Smooth muscle cell (in vitro differentiated cells): Measurements from ENCODE around the gene ZSWIM6. TPM values are rescaled to one million over a fixed set of nuclear protein-coding genes. Genes with fewer than 3 reads are reported as not detected.

Experiments
- DNase-seq: peaks from one replicate; lab custom pipeline; 2025; ENCODE audit not compliant: unreplicated experiment; lab: John Stamatoyannopoulos, UW
- H2AFZ ChIP-seq: fragments of 200-600 bp; sonication (generic); 2 replicates; pipeline ENCODE4 v1.6.0; 2016; ENCODE audit warnings: antibody characterized with exemption, low read depth, mild to moderate bottlenecking
- H3F3A ChIP-seq: fragments of 200-600 bp; sonication (generic); 2 replicates; pipeline ENCODE4 v1.6.0; 2017; ENCODE audit warnings: antibody characterized with exemption, low read depth
- H3K27ac ChIP-seq: fragments of 200-600 bp; sonication (generic); 2 replicates; pipeline ENCODE4 v1.5.1; 2016; ENCODE audit warnings: low read depth, mild to moderate bottlenecking
- H3K27me3 ChIP-seq: fragments of 200-600 bp; sonication (generic); 2 replicates; pipeline ENCODE4 v1.6.1; 2016; ENCODE audit warnings: low read depth, mild to moderate bottlenecking
- H3K36me3 ChIP-seq: fragments of 200-600 bp; sonication (generic); 2 replicates; pipeline ENCODE4 v1.5.1; 2016; ENCODE audit warnings: low read depth
- H3K4me1 ChIP-seq: fragments of 200-600 bp; sonication (generic); 2 replicates; pipeline ENCODE4 v1.5.1; 2016; ENCODE audit warnings: low read depth
- H3K4me2 ChIP-seq: fragments of 200-600 bp; sonication (generic); 2 replicates; pipeline ENCODE4 v1.6.0; 2016; ENCODE audit warnings: mild to moderate bottlenecking
- H3K4me3 ChIP-seq: fragments of 200-600 bp; sonication (generic); 2 replicates; pipeline ENCODE4 v1.5.1; 2016; ENCODE audit warnings: mild to moderate bottlenecking
- H3K79me2 ChIP-seq: fragments of 200-600 bp; sonication (generic); 2 replicates; pipeline ENCODE4 v1.6.0; 2016; ENCODE audit warnings: low read depth, mild to moderate bottlenecking
- H3K9ac ChIP-seq: fragments of 200-600 bp; sonication (generic); 2 replicates; pipeline ENCODE4 v1.6.0; 2016; ENCODE audit warnings: low read depth
- H3K9me3 ChIP-seq: fragments of 200-600 bp; sonication (generic); replicated peaks from 2 replicates; pipeline ENCODE4 v1.5.1; 2016; ENCODE audit warnings: low read depth
- H4K20me1 ChIP-seq: fragments of 200-600 bp; sonication (generic); 2 replicates; pipeline ENCODE4 v1.6.0; 2016; ENCODE audit warnings: low read depth
- CTCF ChIP-seq: fragments of 200-600 bp; sonication (generic); IDR thresholded peaks from 2 replicates; pipeline ENCODE4 v1.5.1; 2017; ENCODE audit warnings: borderline replicate concordance, mild to moderate bottlenecking, antibody characterized with exemption; ENCODE audit not compliant: insufficient read depth, poor library complexity, severe bottlenecking
- WGBS: methylation state at CpG from one replicate; pipeline ENCODE4 v1.1.7; 2016; ENCODE audit warnings: low lambda C conversion rate; 5-methylcytosine and 5-hydroxymethylcytosine counted together
- polyA plus RNA-seq: library from polyadenylated mRNA; unstranded; fragments of >200 nt; fragmentation: Nextera tagmentation; extraction: Ambion mirVana; gene quantifications from 2 replicates; pipeline ENCODE4 v1.2.1, GENCODE V29; 2016
- total RNA-seq: library from RNA; depleted of rRNA; stranded (reverse); fragments of >200 nt; gene quantifications from 2 replicates; pipeline ENCODE4 v1.2.3, GENCODE V29; 2014

ZSWIM6 gene
- total and polyA plus RNA-seq, 2 experiments from 2014 or later = 9.1 to 25.5 TPM

DNA sequence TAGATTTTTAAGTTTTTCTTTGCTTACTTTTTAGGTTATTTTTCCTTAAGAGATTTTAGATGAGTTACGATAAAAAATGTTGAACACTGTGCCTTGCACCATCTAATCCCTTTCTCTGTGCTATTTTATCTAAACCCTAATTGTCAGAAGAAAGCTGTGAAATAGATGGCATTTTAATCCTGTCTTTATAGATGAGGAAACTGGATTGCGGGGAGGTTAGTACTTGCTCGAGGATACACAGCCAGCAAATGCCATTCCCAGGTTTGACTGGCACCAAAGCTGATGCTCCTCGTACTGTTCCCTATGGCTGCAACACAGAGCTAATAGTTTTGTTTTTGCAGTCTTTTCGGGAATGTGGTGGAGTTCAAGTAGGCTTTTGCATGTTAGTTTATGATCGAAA lies 82.7 kb downstream of the ZSWIM6 start:
- H3K4me2 ChIP-seq = no peak overlapping the region
- no peak for DNase-seq
- TF ChIP-seq CTCF = no peak
- H3K36me3 ChIP-seq = no peaks in the 10 kb centered on the region
- H3K4me3 ChIP-seq = no peak overlapping the region
- H3K27me3 ChIP-seq = no peaks in the 10 kb centered on the region
- no peak overlapping the region for H2AFZ ChIP-seq
- 76% methylated on average over 6 of the region's 6 CpGs for WGBS
- no peaks in the 10 kb centered on the region for H3F3A ChIP-seq
- H3K79me2 ChIP-seq = peaks cover 97% of the 10 kb centered on the region
- H3K27ac ChIP-seq = no peak overlapping the region
- H3K4me1 ChIP-seq = peaks cover 26% of the 10 kb centered on the region
- no peaks in the 10 kb centered on the region for H3K9me3 ChIP-seq
- peaks cover 92% of the 10 kb centered on the region for H4K20me1 ChIP-seq
- no peak overlapping the region for H3K9ac ChIP-seq

DNA sequence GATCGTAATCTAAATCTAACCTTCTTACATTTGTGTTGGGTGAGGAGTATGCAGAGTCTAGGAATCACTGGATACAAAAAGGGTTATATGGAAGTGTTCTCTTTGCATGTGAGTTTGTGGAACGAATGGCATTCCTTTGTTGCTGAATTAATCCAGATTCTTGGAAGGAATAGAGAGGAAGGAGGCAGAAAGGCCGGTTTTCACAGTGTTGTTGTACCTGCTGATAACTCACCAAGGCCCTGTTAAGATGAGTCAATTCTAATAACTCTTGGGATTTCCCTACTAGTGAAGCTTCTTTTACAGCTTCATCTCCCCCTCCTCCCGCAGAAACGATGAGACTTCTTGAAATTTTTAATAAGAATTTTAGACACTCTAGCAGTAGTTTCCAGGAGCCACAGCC lies 84.0 kb downstream of the ZSWIM6 start:
- peak overlapping the region; percentile 63 for H3K27ac ChIP-seq
- no peaks in the 10 kb centered on the region for H3K27me3 ChIP-seq
- peak overlapping the region; percentile 57 for H3K4me2 ChIP-seq
- no peaks in the 10 kb centered on the region for H3K36me3 ChIP-seq
- H3K9ac ChIP-seq = peak overlapping the region; percentile 7
- H4K20me1 ChIP-seq = peaks cover 98% of the 10 kb centered on the region
- no peak overlapping the region for H2AFZ ChIP-seq
- peaks cover 99% of the 10 kb centered on the region for H3K79me2 ChIP-seq
- WGBS = 27% methylated on average over 5 of the region's 5 CpGs
- H3F3A ChIP-seq = no peaks in the 10 kb centered on the region
- no peaks in the 10 kb centered on the region for H3K9me3 ChIP-seq
- H3K4me1 ChIP-seq = peaks cover 26% of the 10 kb centered on the region
- H3K4me3 ChIP-seq = no peak overlapping the region
- no peak for TF ChIP-seq CTCF
- no peak for DNase-seq

DNA sequence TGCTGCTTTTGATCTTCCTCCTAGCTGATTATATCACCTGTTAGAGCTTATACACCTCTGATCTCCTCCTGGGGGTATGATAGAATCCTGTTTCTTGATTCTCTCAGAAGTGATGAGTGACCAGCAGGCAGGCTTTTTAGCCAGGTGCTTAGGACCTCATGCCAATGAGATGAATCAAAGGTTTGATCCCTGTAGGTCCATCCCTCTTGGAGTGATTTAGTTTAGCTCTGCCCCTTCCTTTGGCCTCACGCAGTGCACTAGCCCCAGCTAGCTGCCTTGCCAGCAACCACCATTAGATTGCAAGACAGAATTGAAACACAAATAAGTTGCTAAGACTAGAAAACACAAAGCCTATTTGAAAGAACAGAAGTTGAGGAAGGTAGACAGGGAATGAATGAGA lies 84.4 kb downstream of the ZSWIM6 start:
- H3K36me3 ChIP-seq = no peaks in the 10 kb centered on the region
- DNase-seq = no peak
- no peaks in the 10 kb centered on the region for H3K27me3 ChIP-seq
- H3K4me2 ChIP-seq = peak overlapping the region; percentile 57
- H3K4me3 ChIP-seq = no peak overlapping the region
- peaks cover 98% of the 10 kb centered on the region for H4K20me1 ChIP-seq
- WGBS = 59% methylated on average over 1 of the region's 1 CpG
- H3K9ac ChIP-seq = peak overlapping the region; percentile 7
- peaks cover 26% of the 10 kb centered on the region for H3K4me1 ChIP-seq
- peaks cover 99% of the 10 kb centered on the region for H3K79me2 ChIP-seq
- peak overlapping the region; percentile 63 for H3K27ac ChIP-seq
- H2AFZ ChIP-seq = no peak overlapping the region
- no peaks in the 10 kb centered on the region for H3F3A ChIP-seq
- no peak for TF ChIP-seq CTCF
- no peaks in the 10 kb centered on the region for H3K9me3 ChIP-seq

GRCh38 chr5:61417340-61417739 lies 85.3 kb downstream of the ZSWIM6 start:
- WGBS = 91% methylated on average over 3 of the region's 3 CpGs

More at GRCh38 chr5:61417340-61417739, 85.3 kb downstream of the ZSWIM6 start:
- TF ChIP-seq CTCF = no peak
- Histone ChIP-seq H4K20me1 (peaks cover 98% of the 10 kb centered on the region), H3K27ac (no peak overlapping the region), H2AFZ (no peak overlapping the region), H3K9me3 (no peaks in the 10 kb centered on the region), H3F3A (no peaks in the 10 kb centered on the region), H3K27me3 (no peaks in the 10 kb centered on the region), H3K9ac (no peak overlapping the region), H3K4me3 (no peak overlapping the region), H3K4me1 (peaks cover 26% of the 10 kb centered on the region), H3K36me3 (no peaks in the 10 kb centered on the region), H3K79me2 (peaks cover 99% of the 10 kb centered on the region), H3K4me2 (no peak overlapping the region)
- DNase-seq = no peak
